Loucy (cell line): ENCODE measurements around the gene STAT5A.

Experiments used
- EZH2phosphoT487 ChIP-seq: fragments of 200-600 bp; IDR thresholded peaks from 2 replicates; pipeline ENCODE4 v1.6.1; 2018; ENCODE audit warnings: antibody characterized with exemption, mild to moderate bottlenecking, moderate library complexity, borderline replicate concordance
- TF ChIP-seq, protein P1 (sequence below): fragments of 200-600 bp; sonication (generic); conservative IDR thresholded peaks from 2 replicates; pipeline ENCODE4 v1.5.1; 2014; ENCODE audit warnings: mild to moderate bottlenecking, antibody characterized with exemption, low read length

DNA sequence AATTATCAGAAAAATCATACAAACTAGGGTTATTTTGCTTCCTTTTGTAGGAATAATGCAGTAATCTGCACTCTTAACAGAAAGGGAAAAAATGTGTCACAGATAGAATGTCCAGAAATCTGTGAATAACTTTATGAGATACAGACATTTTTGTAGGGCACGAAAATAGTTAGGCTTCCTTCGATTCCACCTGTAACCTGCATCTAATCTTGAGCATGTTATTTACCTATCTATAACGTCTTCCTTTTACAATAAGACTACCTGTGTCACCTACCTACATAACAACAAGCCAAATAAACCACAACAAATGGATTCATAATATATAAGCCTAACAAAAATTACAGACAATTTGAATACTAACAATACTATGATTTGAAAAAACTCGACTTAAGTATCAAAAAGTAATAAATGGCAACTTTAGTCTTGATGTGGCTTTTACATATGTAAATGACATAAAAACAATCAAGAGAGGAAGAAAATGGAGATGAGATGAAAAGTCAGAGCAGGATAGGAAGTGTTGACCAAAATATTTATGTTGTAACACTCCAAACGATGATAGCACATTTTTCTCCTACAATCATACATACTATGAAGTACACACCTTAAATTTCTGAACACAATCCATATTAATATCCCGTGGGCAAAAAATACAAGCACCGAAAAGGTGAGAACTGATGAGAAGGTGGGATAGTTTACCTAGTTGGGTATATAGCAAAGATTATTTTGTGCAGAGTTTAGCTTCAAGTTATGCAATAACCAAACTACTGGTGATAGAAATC lies 14.6 kb upstream of the STAT5A start:
- TF ChIP-seq, protein P1, sequence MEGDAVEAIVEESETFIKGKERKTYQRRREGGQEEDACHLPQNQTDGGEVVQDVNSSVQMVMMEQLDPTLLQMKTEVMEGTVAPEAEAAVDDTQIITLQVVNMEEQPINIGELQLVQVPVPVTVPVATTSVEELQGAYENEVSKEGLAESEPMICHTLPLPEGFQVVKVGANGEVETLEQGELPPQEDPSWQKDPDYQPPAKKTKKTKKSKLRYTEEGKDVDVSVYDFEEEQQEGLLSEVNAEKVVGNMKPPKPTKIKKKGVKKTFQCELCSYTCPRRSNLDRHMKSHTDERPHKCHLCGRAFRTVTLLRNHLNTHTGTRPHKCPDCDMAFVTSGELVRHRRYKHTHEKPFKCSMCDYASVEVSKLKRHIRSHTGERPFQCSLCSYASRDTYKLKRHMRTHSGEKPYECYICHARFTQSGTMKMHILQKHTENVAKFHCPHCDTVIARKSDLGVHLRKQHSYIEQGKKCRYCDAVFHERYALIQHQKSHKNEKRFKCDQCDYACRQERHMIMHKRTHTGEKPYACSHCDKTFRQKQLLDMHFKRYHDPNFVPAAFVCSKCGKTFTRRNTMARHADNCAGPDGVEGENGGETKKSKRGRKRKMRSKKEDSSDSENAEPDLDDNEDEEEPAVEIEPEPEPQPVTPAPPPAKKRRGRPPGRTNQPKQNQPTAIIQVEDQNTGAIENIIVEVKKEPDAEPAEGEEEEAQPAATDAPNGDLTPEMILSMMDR, result no peak
- TF ChIP-seq EZH2phosphoT487, result no peak
